ENCODE data around the gene KLHL29. TPM values are rescaled to one million over a fixed set of nuclear protein-coding genes. Genes with fewer than 3 reads are reported as not detected.

KLHL29 gene
- total and polyA plus RNA-seq, 9 donors, result 3.0 to 6.6 (median 3.9) TPM

- H3K27ac ChIP-seq, result peak overlapping the region in 1 of 2 donors; percentile 40
Observed at GRCh38 chr2:23499439-23499838, 114.5 kb downstream of the KLHL29 start.

DNA sequence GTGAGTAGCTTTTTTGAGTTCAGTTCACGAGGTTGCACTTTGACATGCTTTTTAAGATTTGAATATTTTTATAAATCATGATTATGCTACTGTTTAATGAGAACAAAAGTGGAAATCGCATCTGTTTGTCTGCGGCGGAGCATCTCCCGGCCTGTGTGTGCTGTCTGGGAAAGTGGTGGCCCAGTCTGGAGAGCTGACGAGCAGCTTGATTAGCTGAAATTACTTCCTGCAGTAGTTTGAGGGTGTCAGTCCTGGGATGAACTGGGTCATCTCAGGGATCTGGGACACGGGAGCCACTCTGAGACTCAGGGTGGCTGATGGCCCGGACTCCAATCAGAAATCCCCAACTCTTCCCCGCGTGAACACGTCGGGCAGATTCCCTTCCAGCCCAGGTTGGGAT is 115.9 kb downstream of the KLHL29 start:
- intact Hi-C loops (cut with DNase I), result loop anchor here in 1 of 4 donors (2.0 kb wide), 1 partner anchor 46 kb away; no protein-coding TSS in a partner anchor
- TF ChIP-seq POLR2A (IDR thresholded peaks at IDR 0.05) (no peak), EP300 (IDR thresholded peaks at IDR 0.05) (no peak)
- TF ChIP-seq, protein P1, sequence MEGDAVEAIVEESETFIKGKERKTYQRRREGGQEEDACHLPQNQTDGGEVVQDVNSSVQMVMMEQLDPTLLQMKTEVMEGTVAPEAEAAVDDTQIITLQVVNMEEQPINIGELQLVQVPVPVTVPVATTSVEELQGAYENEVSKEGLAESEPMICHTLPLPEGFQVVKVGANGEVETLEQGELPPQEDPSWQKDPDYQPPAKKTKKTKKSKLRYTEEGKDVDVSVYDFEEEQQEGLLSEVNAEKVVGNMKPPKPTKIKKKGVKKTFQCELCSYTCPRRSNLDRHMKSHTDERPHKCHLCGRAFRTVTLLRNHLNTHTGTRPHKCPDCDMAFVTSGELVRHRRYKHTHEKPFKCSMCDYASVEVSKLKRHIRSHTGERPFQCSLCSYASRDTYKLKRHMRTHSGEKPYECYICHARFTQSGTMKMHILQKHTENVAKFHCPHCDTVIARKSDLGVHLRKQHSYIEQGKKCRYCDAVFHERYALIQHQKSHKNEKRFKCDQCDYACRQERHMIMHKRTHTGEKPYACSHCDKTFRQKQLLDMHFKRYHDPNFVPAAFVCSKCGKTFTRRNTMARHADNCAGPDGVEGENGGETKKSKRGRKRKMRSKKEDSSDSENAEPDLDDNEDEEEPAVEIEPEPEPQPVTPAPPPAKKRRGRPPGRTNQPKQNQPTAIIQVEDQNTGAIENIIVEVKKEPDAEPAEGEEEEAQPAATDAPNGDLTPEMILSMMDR (IDR thresholded peaks at IDR 0.05), result no peak
- no peak overlapping the region for H3K4me3 ChIP-seq
- H3K27me3 ChIP-seq, result no peaks in the 10 kb centered on the region
- no peaks in the 10 kb centered on the region for H3K36me3 ChIP-seq
- no peaks in the 10 kb centered on the region for H3K9me3 ChIP-seq
- no peak for DNase-seq
- H3K4me1 ChIP-seq (ENCODE audit: insufficient read depth), result peaks cover 10% of the 10 kb centered on the region
- no peak overlapping the region for H3K27ac ChIP-seq
- WGBS, 3 donors, result 93 to 97% (median 95%) methylated on average over 12 of the region's 12 CpGs

More at GRCh38 chr2:23499439-23499838, 114.5 kb downstream of the KLHL29 start:
- H3K4me3 ChIP-seq, result no peak overlapping the region
- peak in 1 of 5 donors; percentile 40 for DNase-seq
- WGBS, 3 donors, result 66 to 83% (median 70%) methylated on average over 8 of the region's 8 CpGs
- H3K4me1 ChIP-seq (ENCODE audit: insufficient read depth), result peaks cover 15% of the 10 kb centered on the region
- TF ChIP-seq, protein P1 (IDR thresholded peaks at IDR 0.05), result no peak
- TF ChIP-seq POLR2A (IDR thresholded peaks at IDR 0.05), result no peak
- TF ChIP-seq EP300 (IDR thresholded peaks at IDR 0.05), result no peak
- H3K36me3 ChIP-seq, result no peaks in the 10 kb centered on the region
- H3K9me3 ChIP-seq, result no peaks in the 10 kb centered on the region
- intact Hi-C loops (cut with DNase I), result no loop called here
- H3K27me3 ChIP-seq, result no peaks in the 10 kb centered on the region

DNA sequence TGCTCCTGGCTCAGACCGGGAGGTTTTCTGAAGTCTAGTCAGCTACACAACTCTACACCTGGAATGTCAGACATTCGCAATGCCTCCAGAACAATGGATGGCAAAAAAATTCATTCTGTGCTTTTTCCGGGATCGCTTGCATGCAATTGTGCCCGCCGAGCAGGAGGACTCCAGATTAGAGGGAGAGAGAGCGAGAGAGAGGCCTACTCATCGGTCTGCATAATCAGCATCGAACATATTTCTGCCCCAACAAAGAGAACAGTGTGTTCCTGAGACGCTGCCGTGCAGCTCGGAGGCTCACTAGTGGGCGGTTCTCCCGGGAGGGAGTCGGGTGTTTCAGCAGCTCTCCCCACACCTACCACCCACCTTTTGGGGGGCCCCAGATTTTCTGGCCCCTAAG is 117.1 kb downstream of the KLHL29 start:
- Histone ChIP-seq H3K27ac (no peak overlapping the region), H3K4me1 (ENCODE audit: insufficient read depth) (peaks cover 11% of the 10 kb centered on the region), H3K9me3 (no peaks in the 10 kb centered on the region), H3K27me3 (no peaks in the 10 kb centered on the region), H3K36me3 (no peaks in the 10 kb centered on the region), H3K4me3 (no peak overlapping the region)
- intact Hi-C loops (cut with DNase I), result no loop called here
- TF ChIP-seq POLR2A (IDR thresholded peaks at IDR 0.05), result no peak
- TF ChIP-seq, protein P1 (IDR thresholded peaks at IDR 0.05), result no peak
- TF ChIP-seq EP300 (IDR thresholded peaks at IDR 0.05), result no peak
- DNase-seq, result peak in 3 of 5 donors; percentile 47 to 73 (median 63)
- WGBS, 3 donors, result 43 to 62% (median 50%) methylated on average over 15 of the region's 15 CpGs

- Histone ChIP-seq H3K36me3 (no peaks in the 10 kb centered on the region), H3K27me3 (no peaks in the 10 kb centered on the region), H3K27ac (no peak overlapping the region), H3K9me3 (no peaks in the 10 kb centered on the region), H3K4me3 (no peak overlapping the region), H3K4me1 (ENCODE audit: insufficient read depth) (peaks cover 11% of the 10 kb centered on the region)
- intact Hi-C loops (cut with DNase I), result no loop called here
- TF ChIP-seq, protein P1 (IDR thresholded peaks at IDR 0.05), result no peak
- no peak for TF ChIP-seq POLR2A (IDR thresholded peaks at IDR 0.05)
- no peak for TF ChIP-seq EP300 (IDR thresholded peaks at IDR 0.05)
- WGBS, 3 donors, result 76 to 79% (median 77%) methylated on average over 6 of the region's 6 CpGs
- no peak for DNase-seq
Observed at GRCh38 chr2:23503097-23503496, 118.1 kb downstream of the KLHL29 start.

Measured in ovary (tissue), 9 donors.